ENCODE results near the gene MTG1. TPM values are rescaled to one million over a fixed set of nuclear protein-coding genes. Genes with fewer than 3 reads are reported as not detected.

Gene MTG1
- total and polyA plus RNA-seq, 2 experiments from 2014 or later: 45.7 to 68.6 TPM

DNA sequence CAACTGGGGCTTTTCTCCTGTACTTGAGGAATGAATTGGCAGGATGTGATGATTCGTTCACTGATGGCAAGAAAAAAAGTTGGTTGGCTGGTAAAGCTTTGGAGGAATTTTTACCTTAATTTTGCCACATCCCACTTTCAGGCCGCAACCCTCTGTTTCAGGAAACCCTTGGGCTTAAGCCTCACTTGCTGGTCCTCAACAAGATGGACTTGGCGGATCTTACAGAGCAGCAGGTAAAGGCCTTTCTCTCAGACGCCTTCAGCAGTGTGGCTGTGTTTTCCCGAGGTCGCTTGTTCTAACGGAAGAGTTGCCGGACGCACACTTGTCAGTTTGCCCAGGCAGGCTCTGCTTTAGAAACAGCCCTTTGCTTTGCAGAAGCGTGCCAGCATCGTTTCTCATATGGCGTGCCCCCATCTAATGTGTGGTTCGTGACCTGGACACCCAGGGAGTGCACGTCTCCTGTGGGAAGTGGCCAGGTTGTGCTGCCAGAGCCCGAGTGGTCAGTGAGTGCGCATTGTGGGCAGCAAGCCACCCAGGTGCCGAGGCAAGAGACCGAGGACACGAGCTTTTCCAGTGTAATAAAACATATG, 2.2 kb downstream of the MTG1 start (continued):
- TF ChIP-seq EZH2phosphoT487 (IDR thresholded peaks at IDR 0.05; ENCODE audit: unreplicated experiment): no peak
- TF ChIP-seq STAT1 (IDR thresholded peaks at IDR 0.05; ENCODE audit: unreplicated experiment): no peak
- TF ChIP-seq, protein P1, sequence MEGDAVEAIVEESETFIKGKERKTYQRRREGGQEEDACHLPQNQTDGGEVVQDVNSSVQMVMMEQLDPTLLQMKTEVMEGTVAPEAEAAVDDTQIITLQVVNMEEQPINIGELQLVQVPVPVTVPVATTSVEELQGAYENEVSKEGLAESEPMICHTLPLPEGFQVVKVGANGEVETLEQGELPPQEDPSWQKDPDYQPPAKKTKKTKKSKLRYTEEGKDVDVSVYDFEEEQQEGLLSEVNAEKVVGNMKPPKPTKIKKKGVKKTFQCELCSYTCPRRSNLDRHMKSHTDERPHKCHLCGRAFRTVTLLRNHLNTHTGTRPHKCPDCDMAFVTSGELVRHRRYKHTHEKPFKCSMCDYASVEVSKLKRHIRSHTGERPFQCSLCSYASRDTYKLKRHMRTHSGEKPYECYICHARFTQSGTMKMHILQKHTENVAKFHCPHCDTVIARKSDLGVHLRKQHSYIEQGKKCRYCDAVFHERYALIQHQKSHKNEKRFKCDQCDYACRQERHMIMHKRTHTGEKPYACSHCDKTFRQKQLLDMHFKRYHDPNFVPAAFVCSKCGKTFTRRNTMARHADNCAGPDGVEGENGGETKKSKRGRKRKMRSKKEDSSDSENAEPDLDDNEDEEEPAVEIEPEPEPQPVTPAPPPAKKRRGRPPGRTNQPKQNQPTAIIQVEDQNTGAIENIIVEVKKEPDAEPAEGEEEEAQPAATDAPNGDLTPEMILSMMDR (conservative IDR thresholded peaks at IDR 0.05; ENCODE audit: low read depth in 2 of 2): no peak
- no peak for TF ChIP-seq CREB1 (CRISPR knock-in tag; IDR thresholded peaks at IDR 0.05; ENCODE audit: low read depth)
- TF ChIP-seq, protein P2, sequence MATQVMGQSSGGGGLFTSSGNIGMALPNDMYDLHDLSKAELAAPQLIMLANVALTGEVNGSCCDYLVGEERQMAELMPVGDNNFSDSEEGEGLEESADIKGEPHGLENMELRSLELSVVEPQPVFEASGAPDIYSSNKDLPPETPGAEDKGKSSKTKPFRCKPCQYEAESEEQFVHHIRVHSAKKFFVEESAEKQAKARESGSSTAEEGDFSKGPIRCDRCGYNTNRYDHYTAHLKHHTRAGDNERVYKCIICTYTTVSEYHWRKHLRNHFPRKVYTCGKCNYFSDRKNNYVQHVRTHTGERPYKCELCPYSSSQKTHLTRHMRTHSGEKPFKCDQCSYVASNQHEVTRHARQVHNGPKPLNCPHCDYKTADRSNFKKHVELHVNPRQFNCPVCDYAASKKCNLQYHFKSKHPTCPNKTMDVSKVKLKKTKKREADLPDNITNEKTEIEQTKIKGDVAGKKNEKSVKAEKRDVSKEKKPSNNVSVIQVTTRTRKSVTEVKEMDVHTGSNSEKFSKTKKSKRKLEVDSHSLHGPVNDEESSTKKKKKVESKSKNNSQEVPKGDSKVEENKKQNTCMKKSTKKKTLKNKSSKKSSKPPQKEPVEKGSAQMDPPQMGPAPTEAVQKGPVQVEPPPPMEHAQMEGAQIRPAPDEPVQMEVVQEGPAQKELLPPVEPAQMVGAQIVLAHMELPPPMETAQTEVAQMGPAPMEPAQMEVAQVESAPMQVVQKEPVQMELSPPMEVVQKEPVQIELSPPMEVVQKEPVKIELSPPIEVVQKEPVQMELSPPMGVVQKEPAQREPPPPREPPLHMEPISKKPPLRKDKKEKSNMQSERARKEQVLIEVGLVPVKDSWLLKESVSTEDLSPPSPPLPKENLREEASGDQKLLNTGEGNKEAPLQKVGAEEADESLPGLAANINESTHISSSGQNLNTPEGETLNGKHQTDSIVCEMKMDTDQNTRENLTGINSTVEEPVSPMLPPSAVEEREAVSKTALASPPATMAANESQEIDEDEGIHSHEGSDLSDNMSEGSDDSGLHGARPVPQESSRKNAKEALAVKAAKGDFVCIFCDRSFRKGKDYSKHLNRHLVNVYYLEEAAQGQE (IDR thresholded peaks at IDR 0.05; ENCODE audit: unreplicated experiment): no peak

DNA sequence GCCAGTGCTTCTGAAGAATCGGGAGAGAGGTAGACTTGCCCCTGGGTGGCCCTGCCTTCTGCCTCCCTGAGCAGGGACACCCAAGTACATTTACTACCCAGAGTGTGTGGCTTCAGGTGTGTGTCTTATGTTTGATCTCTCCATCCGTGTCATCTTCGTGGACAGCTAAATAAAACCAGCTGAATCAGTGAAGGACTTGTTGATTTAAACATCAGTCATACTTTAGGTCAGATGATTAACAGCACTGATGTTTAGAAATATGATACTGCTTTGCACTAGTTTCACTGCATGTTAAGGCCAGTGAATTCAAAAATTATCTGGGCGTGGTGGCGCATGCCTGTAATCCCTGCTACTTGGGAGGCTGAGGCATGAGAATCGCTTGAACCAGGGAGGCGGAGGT, 4.0 kb downstream of the MTG1 start:
- Mint-ChIP-seq H3K27me3 (ENCODE audit: insufficient read depth, low read depth, poor library complexity) (peaks cover 8% of the 10 kb centered on the region), H3K36me3 (ENCODE audit: low read depth) (peaks cover 64% of the 10 kb centered on the region), H3K27ac (no peak overlapping the region), H3K9me3 (no peaks in the 10 kb centered on the region), H3K4me1 (peaks cover 9% of the 10 kb centered on the region), H3K4me3 (no peak overlapping the region)
- ATAC-seq: no peak
- no peak for TF ChIP-seq CREB1 (CRISPR knock-in tag; IDR thresholded peaks at IDR 0.05; ENCODE audit: low read depth)
- no peak for TF ChIP-seq STAT1 (IDR thresholded peaks at IDR 0.05; ENCODE audit: unreplicated experiment)
- Histone ChIP-seq H3K36me3 (ENCODE audit: insufficient read depth) (peaks cover 15% of the 10 kb centered on the region), H2AFZ (no peak overlapping the region), H3K27ac (ENCODE audit: low read depth) (no peak overlapping the region), H3F3A (replicated peaks; ENCODE audit: low read depth) (0 out of 2 replicates have a peak, but pooled peaks cover 3% of the 10 kb centered on the region), H3K27me3 (ENCODE audit: insufficient read depth) (no peaks in the 10 kb centered on the region), H3K4me2 (no peak overlapping the region), H3K4me1 (ENCODE audit: insufficient read depth) (no peaks in the 10 kb centered on the region), H4K20me1 (replicated peaks; ENCODE audit: insufficient read depth) (peaks cover 13% of the 10 kb centered on the region), H3K79me2 (replicated peaks; ENCODE audit: insufficient read depth) (peaks cover 51% of the 10 kb centered on the region), H3K9me2 (ENCODE audit: insufficient read depth) (no peaks in the 10 kb centered on the region), H3K4me3 (no peak overlapping the region)
- DNase-seq (ENCODE audit: low spot score): no peak

DNA sequence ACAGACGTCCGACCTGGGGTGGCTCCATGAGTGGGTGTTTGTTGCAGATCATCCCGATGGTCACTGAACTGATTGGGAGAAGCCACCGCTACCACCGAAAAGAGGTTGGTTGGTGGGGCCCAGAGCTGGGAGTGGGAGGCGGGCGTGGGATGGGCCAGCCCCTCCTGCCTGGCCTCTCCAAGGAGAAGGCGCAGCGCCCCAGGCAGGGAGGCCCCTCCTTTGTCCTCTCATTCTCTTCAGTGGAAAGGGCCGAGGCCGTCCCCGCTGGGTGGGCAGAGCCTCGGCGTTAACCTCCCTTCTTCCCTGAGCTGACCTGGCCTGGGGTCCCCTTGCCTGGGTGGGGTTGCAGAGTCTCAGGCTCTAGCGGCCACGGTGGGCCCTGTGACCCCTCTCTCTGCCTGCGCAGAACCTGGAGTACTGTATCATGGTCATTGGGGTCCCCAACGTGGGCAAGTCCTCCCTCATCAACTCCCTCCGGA, 5.2 kb downstream of the MTG1 start:
- H3K36me3 Mint-ChIP-seq (ENCODE audit: low read depth): peaks cover 71% of the 10 kb centered on the region
- peaks cover 8% of the 10 kb centered on the region for H3K27me3 Mint-ChIP-seq (ENCODE audit: insufficient read depth, low read depth, poor library complexity)
- no peaks in the 10 kb centered on the region for H3K4me1 ChIP-seq (ENCODE audit: insufficient read depth)
- H2AFZ ChIP-seq: no peak overlapping the region
- H3K9me3 Mint-ChIP-seq: no peaks in the 10 kb centered on the region
- H4K20me1 ChIP-seq (replicated peaks; ENCODE audit: insufficient read depth): peaks cover 13% of the 10 kb centered on the region
- no peak overlapping the region for H3K27ac ChIP-seq (ENCODE audit: low read depth)
- ATAC-seq (no peak), DNase-seq (ENCODE audit: low spot score) (no peak)
- no peak overlapping the region for H3K4me3 ChIP-seq
- peaks cover 51% of the 10 kb centered on the region for H3K79me2 ChIP-seq (replicated peaks; ENCODE audit: insufficient read depth)
- peaks cover 6% of the 10 kb centered on the region; the same call in 2 of the 3 replicates for H3K4me1 Mint-ChIP-seq
- no peak overlapping the region for H3K4me3 Mint-ChIP-seq
- no peak overlapping the region for H3K4me2 ChIP-seq
- H3K27ac Mint-ChIP-seq: no peak overlapping the region
- H3K36me3 ChIP-seq (ENCODE audit: insufficient read depth): peaks cover 15% of the 10 kb centered on the region
- H3F3A ChIP-seq (replicated peaks; ENCODE audit: low read depth): 0 out of 2 replicates have a peak, but pooled peaks cover 3% of the 10 kb centered on the region
- no peaks in the 10 kb centered on the region for H3K27me3 ChIP-seq (ENCODE audit: insufficient read depth)
- no peaks in the 10 kb centered on the region for H3K9me2 ChIP-seq (ENCODE audit: insufficient read depth)
- TF ChIP-seq, protein P1 (conservative IDR thresholded peaks at IDR 0.05; ENCODE audit: low read depth in 2 of 2): no peak
- TF ChIP-seq CREB1 (CRISPR knock-in tag; IDR thresholded peaks at IDR 0.05; ENCODE audit: low read depth): no peak
- TF ChIP-seq, protein P3, sequence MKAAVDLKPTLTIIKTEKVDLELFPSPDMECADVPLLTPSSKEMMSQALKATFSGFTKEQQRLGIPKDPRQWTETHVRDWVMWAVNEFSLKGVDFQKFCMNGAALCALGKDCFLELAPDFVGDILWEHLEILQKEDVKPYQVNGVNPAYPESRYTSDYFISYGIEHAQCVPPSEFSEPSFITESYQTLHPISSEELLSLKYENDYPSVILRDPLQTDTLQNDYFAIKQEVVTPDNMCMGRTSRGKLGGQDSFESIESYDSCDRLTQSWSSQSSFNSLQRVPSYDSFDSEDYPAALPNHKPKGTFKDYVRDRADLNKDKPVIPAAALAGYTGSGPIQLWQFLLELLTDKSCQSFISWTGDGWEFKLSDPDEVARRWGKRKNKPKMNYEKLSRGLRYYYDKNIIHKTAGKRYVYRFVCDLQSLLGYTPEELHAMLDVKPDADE (IDR thresholded peaks at IDR 0.05): no peak
- TF ChIP-seq NANOG (IDR thresholded peaks at IDR 0.05; ENCODE audit: borderline replicate concordance): no peak
- no peak for TF ChIP-seq ZNF114 (CRISPR knock-in tag; IDR thresholded peaks at IDR 0.05)
- no peak for TF ChIP-seq ZNF331 (CRISPR knock-in tag; IDR thresholded peaks at IDR 0.05; ENCODE audit: low read depth)
